GM12878 (cell line): ENCODE measurements around the gene SOX5. TPM values are rescaled to one million over a fixed set of nuclear protein-coding genes. Genes with fewer than 3 reads are reported as not detected.

Experiments
- ATAC-seq: fragments of 200-7000 bp; cut with Tn5 transposase; 3 replicates; pipeline ENCODE4 v1.9.1; 2020; ENCODE audit warnings: mild to moderate bottlenecking, moderate library complexity
- BruUV-seq: library from RNA; stranded (reverse); fragments of 400-500 nt; replicated peaks from 2 replicates; lab custom pipeline; 2021; lab: Mats Ljungman, UMichigan
- CTCF ChIA-PET: fragments of 300-600 bp; sonication (Branson Sonifier 250); formaldehyde crosslinking; extraction: SDS; loops from one replicate; lab custom pipeline; 2021; ENCODE audit warnings: inconsistent platforms; lab: Yijun Ruan, JAX
- POLR2A ChIA-PET: fragments of 350-600 bp; formaldehyde crosslinking; extraction: SDS; loops from one replicate; lab custom pipeline; 2021; ENCODE audit warnings: inconsistent platforms; lab: Charles Lee
- RAD21 ChIA-PET: fragments of 300-600 bp; sonication (Branson Sonifier 250); formaldehyde crosslinking; loops from one replicate; lab custom pipeline; 2023; ENCODE audit warnings: antibody characterized with exemption; ENCODE audit not compliant: unreplicated experiment; lab: Charles Lee
- SMC1A ChIA-PET: fragments of 300-600 bp; sonication (Branson Sonifier 250); formaldehyde crosslinking; loops from one replicate; lab custom pipeline; 2023; ENCODE audit not compliant: unreplicated experiment, uncharacterized antibody; lab: Charles Lee
- DNase-seq: peaks from one replicate; pipeline ENCODE4 v3.0.0-alpha.2; 2011; ENCODE audit warnings: low read depth, low spot score
- FAIRE-seq: peaks from 3 replicates; lab custom pipeline; 2011; peaks lifted over from hg19 to GRCh38; lab: Jason Lieb, UNC
- H2AFZ ChIP-seq: 2 replicates; pipeline ENCODE4 v1.6.0; 2011; ENCODE audit warnings: low read depth, low read length, control low read depth; ENCODE audit not compliant: control insufficient read depth
- H3K27ac ChIP-seq: 2 replicates; pipeline ENCODE4 v1.5.1; 2011; ENCODE audit warnings: control low read depth; ENCODE audit not compliant: control insufficient read depth, insufficient read depth
- H3K27me3 ChIP-seq, 2 experiments: replicated peaks in 1 of 2; 2 replicates each; pipeline versions ENCODE4 v1.6.0 to v1.6.1; 2011; ENCODE audit warnings: low read length in 1 of 2; ENCODE audit not compliant: control insufficient read depth in 2 of 2, insufficient read depth in 2 of 2
- H3K36me3 ChIP-seq, 2 experiments: 2 replicates each; pipeline ENCODE4 v1.5.1; 2011; ENCODE audit warnings: low read length in 1 of 2; ENCODE audit not compliant: control insufficient read depth in 2 of 2, insufficient read depth in 2 of 2
- H3K4me1 ChIP-seq: 2 replicates; pipeline ENCODE4 v1.6.1; 2011; ENCODE audit warnings: mild to moderate bottlenecking, low read length, moderate library complexity, mixed read lengths; ENCODE audit not compliant: control insufficient read depth, insufficient read depth
- H3K4me2 ChIP-seq: 2 replicates; pipeline ENCODE4 v1.6.0; 2011; ENCODE audit warnings: control low read depth; ENCODE audit not compliant: control insufficient read depth, insufficient read depth
- H3K4me3 ChIP-seq: fragments of 200-600 bp; sonication (generic); 2 replicates; pipeline ENCODE4 v1.5.1; 2016
- H3K79me2 ChIP-seq: 2 replicates; pipeline ENCODE4 v1.6.0; 2011; ENCODE audit warnings: low read length; ENCODE audit not compliant: control insufficient read depth, insufficient read depth
- H3K9ac ChIP-seq: 2 replicates; pipeline ENCODE4 v1.8.0; 2011; ENCODE audit warnings: low read length, control low read depth, mixed read lengths; ENCODE audit not compliant: control insufficient read depth, insufficient read depth
- H3K9me3 ChIP-seq: replicated peaks from 3 replicates; pipeline ENCODE4 v1.5.1; 2011; ENCODE audit warnings: mild to moderate bottlenecking, low read length; ENCODE audit not compliant: control insufficient read depth, insufficient read depth
- H4K20me1 ChIP-seq: 2 replicates; pipeline ENCODE4 v1.6.0; 2011; ENCODE audit not compliant: control insufficient read depth, insufficient read depth
- ATF2 ChIP-seq: IDR thresholded peaks from 2 replicates; pipeline ENCODE4 v1.6.1; 2012; ENCODE audit warnings: low read length, inconsistent platforms
- CEBPZ ChIP-seq: fragments of 150-350 bp; IDR thresholded peaks from 2 replicates; pipeline ENCODE4 v1.6.1; 2016; ENCODE audit warnings: low read depth, low read length
- CHD4 ChIP-seq: fragments of 200-600 bp; sonication (generic); IDR thresholded peaks from 2 replicates; pipeline ENCODE4 v1.6.1; 2016; ENCODE audit warnings: mild to moderate bottlenecking
- ESRRA ChIP-seq: IDR thresholded peaks from 2 replicates; pipeline ENCODE4 v1.6.1; 2012; ENCODE audit warnings: mild to moderate bottlenecking, low read length, improper control_type of control experiment
- HDGF ChIP-seq: fragments of 450-650 bp; IDR thresholded peaks from 2 replicates; pipeline ENCODE4 v1.6.1; 2016; ENCODE audit warnings: antibody characterized with exemption
- KLF5 ChIP-seq: fragments of 450-650 bp; IDR thresholded peaks from 2 replicates; pipeline ENCODE4 v1.6.1; 2014; ENCODE audit warnings: mild to moderate bottlenecking; ENCODE audit not compliant: partially characterized antibody
- SIX5 ChIP-seq: IDR thresholded peaks from 2 replicates; pipeline ENCODE4 v1.6.1; 2011; ENCODE audit warnings: mild to moderate bottlenecking, low read depth, low read length, moderate library complexity; ENCODE audit not compliant: severe bottlenecking
- WGBS: methylation state at CpG from one replicate; pipeline ENCODE4 v1.1.6; 2016; ENCODE audit warnings: low lambda C conversion rate; ENCODE audit not compliant: insufficient replicate concordance, insufficient coverage; ENCODE audit errors: missing lambda C conversion rate; 5-methylcytosine and 5-hydroxymethylcytosine counted together
- in situ Hi-C: fragments of 300-500 bp; cut with MboI; formaldehyde crosslinking; loops from 9 replicates; pipeline ENCODE4 v1.14.3; 2018; ENCODE audit warnings: mixed read lengths
- intact Hi-C: fragments of 100-400 bp; cut with micrococcal nuclease; formaldehyde crosslinking; loops from one replicate; pipeline ENCODE4 v1.14.2; 2022; ENCODE audit not compliant: unreplicated experiment
- polyA plus RNA-seq, 11 experiments: library from polyadenylated mRNA; depleted of rRNA in 4 of 11; unstranded in 6 of 11; stranded (reverse) in 5 of 11; fragments of >200 nt; fragmentation: Nextera tagmentation in 4 of 11; fragmentation: Illumina TruSeq in 1 of 11; extraction: Ambion mirVana in 4 of 11; extraction: Trizol in 1 of 11; gene quantifications; 1 replicate in 1 of 11; 2 replicates in 10 of 11; pipeline versions ENCODE4 v1.2.1 to v1.2.3, GENCODE V29; 2011 to 2016; ENCODE audit warnings: inconsistent platforms in 2 of 11, missing spikeins in 2 of 11, low read depth in 1 of 11
- total RNA-seq, 4 experiments: library from RNA; depleted of rRNA in 3 of 4; stranded (reverse); fragments of >200 nt in 3 of 4; fragmentation: Illumina TruSeq in 1 of 4; extraction: Trizol in 1 of 4; gene quantifications; 2 replicates each; pipeline versions ENCODE4 v1.2.1 to v1.2.3, GENCODE V29; 2013 to 2021

SOX5 gene
- total and polyA plus RNA-seq, 10 of the 15 experiments (the other 5 are each of a cell fraction or from before 2014, with no cell fraction given): 0.08 to 1.0 (median 0.24) TPM

GRCh38 chr12:23670684-23671083 is 278.8 kb downstream of the SOX5 start (continued):
- TF ChIP-seq CEBPZ (no peak), HDGF (no peak), ATF2 (no peak), ESRRA (no peak), KLF5 (no peak), CHD4 (no peak)

GRCh38 chr12:23669691-23670090 is 279.8 kb downstream of the SOX5 start:
- FAIRE-seq (no peak), ATAC-seq (no peak), DNase-seq (no peak)
- no peaks in the 10 kb centered on the region for H3K79me2 ChIP-seq
- no peaks in the 10 kb centered on the region for H3K27me3 ChIP-seq
- H3K9ac ChIP-seq: no peak overlapping the region
- H3K4me1 ChIP-seq: no peaks in the 10 kb centered on the region
- no peaks in the 10 kb centered on the region for H3K36me3 ChIP-seq
- no peaks in the 10 kb centered on the region for H4K20me1 ChIP-seq
- no peak overlapping the region for H2AFZ ChIP-seq
- ChIA-PET POLR2A (no interaction called here), RAD21 (no interaction called here), SMC1A (interaction anchor here (1.1 kb wide), 1 partner anchor 11 kb away, joined by 3 read pairs; no protein-coding TSS in a partner anchor), CTCF (no interaction called here)
- H3K27ac ChIP-seq: no peak overlapping the region
- BruUV-seq: no TSS peak
- H3K4me2 ChIP-seq: no peak overlapping the region
- no peak overlapping the region for H3K4me3 ChIP-seq
- intact Hi-C loops: no loop called here
- 19% methylated on average over 6 of the region's 6 CpGs for WGBS
- no peaks in the 10 kb centered on the region for H3K9me3 ChIP-seq
- no peak for TF ChIP-seq SIX5
- in situ Hi-C loops: no loop called here
